Right lobe of liver (tissue), 6 donors: ENCODE results near the gene MAGI1. TPM values are rescaled to one million over a fixed set of nuclear protein-coding genes. Genes with fewer than 3 reads are reported as not detected.

Source experiments
- ATAC-seq, 4 donors: fragments of 200-7000 bp; cut with Tn5 transposase; one replicate each; pipeline ENCODE4 v1.9.1; 2020; ENCODE audit warnings: mild to moderate bottlenecking in 4 of 4, moderate library complexity in 4 of 4
- DNase-seq, 3 donors: peaks; one replicate each; pipeline ENCODE4 v3.0.0-alpha.2; 2020
- H3K27ac ChIP-seq, 3 donors: fragments of 200-600 bp; one replicate each; pipeline ENCODE4 v1.8.0; 2022
- H3K27me3 ChIP-seq, 2 donors: fragments of 200-600 bp; one replicate each; pipeline ENCODE4 v1.8.0; 2022
- H3K36me3 ChIP-seq, 4 donors: fragments of 200-600 bp; sonication (generic) in 1 of 4; one replicate each; pipeline versions ENCODE4 v1.5.1 to v1.8.0; 2017 to 2022; ENCODE audit warnings: control low read depth in 1 of 4
- H3K4me1 ChIP-seq, 4 donors: fragments of 200-600 bp; sonication (generic) in 1 of 4; one replicate each; pipeline versions ENCODE4 v1.5.1 to v1.8.0; 2017 to 2022; ENCODE audit warnings: control low read depth in 1 of 4
- H3K4me3 ChIP-seq, 3 donors: fragments of 200-600 bp; one replicate each; pipeline ENCODE4 v1.8.0; 2022
- H3K9me3 ChIP-seq, 4 donors: fragments of 200-600 bp; sonication (generic) in 1 of 4; one replicate each; pipeline versions ENCODE4 v1.5.1 to v1.8.0; 2017 to 2022; ENCODE audit warnings: control low read depth in 1 of 4
- POLR2A ChIP-seq: fragments of 450-650 bp; IDR thresholded peaks from one replicate; pipeline ENCODE4 v1.6.1; 2017; ENCODE audit warnings: antibody characterized with exemption, mild to moderate bottlenecking
- WGBS: methylation state at CpG from one replicate; pipeline ENCODE4 v1.1.6; 2018; ENCODE audit warnings: low coverage, low lambda C conversion rate; ENCODE audit not compliant: insufficient coverage; ENCODE audit errors: missing lambda C conversion rate; 5-methylcytosine and 5-hydroxymethylcytosine counted together
- intact Hi-C, 2 donors: fragments of 100-400 bp; cut with DNase I; formaldehyde crosslinking; loops; one replicate each; pipeline versions ENCODE4 v1.11.2 to v1.14.1; 2022
- total RNA-seq, 6 experiments: library from RNA; depleted of rRNA in 2 of 6; stranded (reverse); fragments of >200 nt in 2 of 6; fragmentation: NEBNext Ultra II Directional in 3 of 6; extraction: Animal tissue kit (Norgen Biotek cat#: 25700) in 3 of 6; gene quantifications; one replicate each; pipeline versions ENCODE4 v1.1.0 to v1.2.4, GENCODE V29; 2016 to 2023
- TF ChIP-seq, protein P1 (sequence below), 4 donors: fragments of 200-600 bp in 3 of 4; fragments of 450-650 bp in 1 of 4; IDR thresholded peaks; one replicate each; pipeline versions ENCODE4 v1.5.1 to v1.8.0; 2016 to 2022; ENCODE audit warnings: antibody characterized with exemption in 4 of 4, mild to moderate bottlenecking in 2 of 4
- donor health status: DM: no; HTN: yes; CAD: no.
- donor health status: DM: no; HTN: no; CAD: no.
- donor health status: DM: no; HTN: no; CAD: no.
- donor health status: DM: no; HTN: yes; CAD: no.
- donor health status: DM: no; HTN: yes; CAD: no.

Gene MAGI1
- total RNA-seq, 6 experiments from 2014 or later = 22.6 to 37.7 (median 26.9) TPM

- DNase-seq (no peak), ATAC-seq (peak; percentile 65 to 78 (median 66))
- Histone ChIP-seq H3K4me1 (no peaks in the 10 kb centered on the region), H3K9me3 (no peaks in the 10 kb centered on the region), H3K4me3 (no peak overlapping the region), H3K36me3 (no peaks in the 10 kb centered on the region), H3K27me3 (no peaks in the 10 kb centered on the region), H3K27ac (no peak overlapping the region)
- intact Hi-C loops = no loop called here
- 57% methylated on average over 1 of the region's 1 CpG for WGBS
- TF ChIP-seq POLR2A = no peak
- TF ChIP-seq, protein P1, sequence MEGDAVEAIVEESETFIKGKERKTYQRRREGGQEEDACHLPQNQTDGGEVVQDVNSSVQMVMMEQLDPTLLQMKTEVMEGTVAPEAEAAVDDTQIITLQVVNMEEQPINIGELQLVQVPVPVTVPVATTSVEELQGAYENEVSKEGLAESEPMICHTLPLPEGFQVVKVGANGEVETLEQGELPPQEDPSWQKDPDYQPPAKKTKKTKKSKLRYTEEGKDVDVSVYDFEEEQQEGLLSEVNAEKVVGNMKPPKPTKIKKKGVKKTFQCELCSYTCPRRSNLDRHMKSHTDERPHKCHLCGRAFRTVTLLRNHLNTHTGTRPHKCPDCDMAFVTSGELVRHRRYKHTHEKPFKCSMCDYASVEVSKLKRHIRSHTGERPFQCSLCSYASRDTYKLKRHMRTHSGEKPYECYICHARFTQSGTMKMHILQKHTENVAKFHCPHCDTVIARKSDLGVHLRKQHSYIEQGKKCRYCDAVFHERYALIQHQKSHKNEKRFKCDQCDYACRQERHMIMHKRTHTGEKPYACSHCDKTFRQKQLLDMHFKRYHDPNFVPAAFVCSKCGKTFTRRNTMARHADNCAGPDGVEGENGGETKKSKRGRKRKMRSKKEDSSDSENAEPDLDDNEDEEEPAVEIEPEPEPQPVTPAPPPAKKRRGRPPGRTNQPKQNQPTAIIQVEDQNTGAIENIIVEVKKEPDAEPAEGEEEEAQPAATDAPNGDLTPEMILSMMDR (IDR thresholded peaks at IDR 0.05) = peak in 1 of 4 donors; percentile 15
These were observed 704.6 kb downstream of the MAGI1 start for GRCh38 chr3:65334045-65334665.

DNA sequence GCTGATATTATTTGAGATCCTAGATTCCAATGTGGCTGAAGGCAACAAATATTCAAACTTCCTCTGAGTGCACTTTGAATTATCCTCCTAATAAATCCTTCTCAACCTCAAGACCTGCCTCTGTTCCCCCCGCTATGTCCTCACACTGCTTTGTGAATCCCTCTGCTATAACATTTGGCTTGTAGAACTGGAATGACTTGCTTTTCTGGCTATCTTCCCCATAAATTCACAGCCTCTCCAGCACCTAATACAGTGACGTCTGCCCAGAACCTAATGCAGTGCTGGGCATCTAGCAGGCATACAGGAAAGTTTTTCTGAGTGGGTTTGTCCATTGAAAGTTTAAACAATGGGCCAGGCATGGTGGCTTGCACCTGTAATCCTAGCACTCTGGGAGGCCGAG, 707.0 kb downstream of the MAGI1 start:
- Histone ChIP-seq H3K4me3 (no peak overlapping the region), H3K27me3 (no peaks in the 10 kb centered on the region), H3K27ac (no peak overlapping the region), H3K4me1 (no peaks in the 10 kb centered on the region), H3K36me3 (no peaks in the 10 kb centered on the region), H3K9me3 (no peaks in the 10 kb centered on the region)
- intact Hi-C loops = no loop called here
- no peak for TF ChIP-seq POLR2A
- TF ChIP-seq, protein P1 (IDR thresholded peaks at IDR 0.05) = no peak
- no peak for DNase-seq
- no peak for ATAC-seq
- 93% methylated on average over 3 of the region's 3 CpGs for WGBS

DNA sequence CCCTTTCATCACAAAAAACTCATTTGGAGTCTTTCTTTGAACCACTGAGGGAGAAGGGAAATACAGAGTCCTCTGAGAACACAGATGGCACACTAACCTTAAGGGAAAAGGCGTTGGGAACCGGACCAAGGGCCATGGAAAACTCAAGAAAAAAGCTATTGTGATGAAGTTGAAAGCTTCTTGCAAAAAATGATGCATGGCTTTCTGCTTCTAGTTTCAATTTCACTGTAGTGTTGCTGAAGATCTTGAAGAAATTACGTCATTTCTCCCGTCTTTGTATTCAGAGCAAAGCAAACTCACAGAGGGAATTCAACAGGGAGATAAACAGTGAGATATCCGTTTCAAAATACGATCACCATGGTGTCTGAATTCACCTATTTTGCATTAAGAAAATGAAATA, 708.6 kb downstream of the MAGI1 start:
- intact Hi-C loops = no loop called here
- H3K4me1 ChIP-seq = no peaks in the 10 kb centered on the region

DNA sequence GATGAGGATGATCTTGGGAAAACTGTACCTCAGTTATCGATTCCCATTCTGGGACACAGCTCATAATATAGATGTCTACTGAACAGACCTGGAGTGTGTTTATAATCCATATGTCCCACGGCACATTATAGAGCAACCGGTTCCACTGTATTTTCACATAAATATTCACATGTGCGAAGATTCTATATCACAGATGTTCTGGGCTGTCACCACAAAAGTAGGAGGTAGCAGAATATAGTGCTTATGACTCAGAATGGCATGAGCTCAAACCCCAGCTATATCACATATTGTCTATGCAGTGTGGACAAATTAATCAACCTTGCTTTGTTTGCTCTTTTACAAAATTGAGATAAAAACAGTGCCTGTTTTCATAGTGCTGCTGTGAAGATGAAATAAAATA, 710.6 kb downstream of the MAGI1 start:
- no peak overlapping the region for H3K4me3 ChIP-seq
- DNase-seq (no peak), ATAC-seq (no peak)
- H3K27me3 ChIP-seq = no peaks in the 10 kb centered on the region
- TF ChIP-seq, protein P1 (IDR thresholded peaks at IDR 0.05) = no peak
- TF ChIP-seq POLR2A = no peak
- 71% methylated on average over 2 of the region's 4 CpGs for WGBS
- H3K36me3 ChIP-seq = no peaks in the 10 kb centered on the region
- no peak overlapping the region for H3K27ac ChIP-seq
- H3K4me1 ChIP-seq = no peaks in the 10 kb centered on the region
- intact Hi-C loops = no loop called here
- no peaks in the 10 kb centered on the region for H3K9me3 ChIP-seq

More for the DNA sequence above, 708.6 kb downstream of the MAGI1 start:
- DNase-seq (no peak), ATAC-seq (peak in 1 of 4 donors; percentile 29)
- TF ChIP-seq POLR2A = no peak
- TF ChIP-seq, protein P1 (IDR thresholded peaks at IDR 0.05) = no peak
- H3K27ac ChIP-seq = no peak overlapping the region
- 67% methylated on average over 6 of the region's 6 CpGs for WGBS
- no peak overlapping the region for H3K4me3 ChIP-seq
- H3K27me3 ChIP-seq = no peaks in the 10 kb centered on the region
- no peaks in the 10 kb centered on the region for H3K9me3 ChIP-seq
- H3K36me3 ChIP-seq = no peaks in the 10 kb centered on the region
